Embryonic facial prominence (tissue), 1 donor: ENCODE measurements around the gene ALKBH3.

ENCODE experiments used
- DNase-seq: peaks from one replicate; pipeline ENCODE4 v3.0.0-alpha.2; 2016; ENCODE audit errors: extremely low spot score

The ALKBH3 gene

GRCh38 chr11:43941257-43941994, 60.8 kb downstream of the ALKBH3 start:
- DNase-seq: peak; percentile 71

GRCh38 chr11:43942662-43943371, 62.2 kb downstream of the ALKBH3 start:
- DNase-seq: no peak

- DNase-seq: no peak
Observed at GRCh38 chr11:43943372-43943930, 62.8 kb downstream of the ALKBH3 start.

GRCh38 chr11:43943931-43944751, 63.5 kb downstream of the ALKBH3 start:
- no peak for DNase-seq

- no peak for DNase-seq
Observed at GRCh38 chr11:43944761-43945311, 64.2 kb downstream of the ALKBH3 start.

- no peak for DNase-seq
Observed at GRCh38 chr11:43947003-43947500, 66.4 kb downstream of the ALKBH3 start.

GRCh38 chr11:43947815-43948214, 67.2 kb downstream of the ALKBH3 start:
- DNase-seq: no peak

GRCh38 chr11:43948341-43949225, 68.0 kb downstream of the ALKBH3 start:
- DNase-seq: no peak

GRCh38 chr11:43950311-43950855, 69.8 kb downstream of the ALKBH3 start:
- DNase-seq: no peak

GRCh38 chr11:43951231-43951630, 70.6 kb downstream of the ALKBH3 start:
- no peak for DNase-seq

GRCh38 chr11:43952020-43952400, 71.4 kb downstream of the ALKBH3 start:
- no peak for DNase-seq

GRCh38 chr11:43952401-43953342, 72.0 kb downstream of the ALKBH3 start:
- no peak for DNase-seq

- DNase-seq: no peak
Observed at GRCh38 chr11:43953521-43953920, 72.9 kb downstream of the ALKBH3 start.

GRCh38 chr11:43954241-43954640, 73.6 kb downstream of the ALKBH3 start:
- DNase-seq: no peak

- DNase-seq: no peak
Observed at GRCh38 chr11:43955381-43956118, 74.9 kb downstream of the ALKBH3 start.

GRCh38 chr11:43957571-43957970, 76.9 kb downstream of the ALKBH3 start:
- no peak for DNase-seq

- no peak for DNase-seq
Observed at GRCh38 chr11:43959321-43959995, 78.8 kb downstream of the ALKBH3 start.
